HG03095 (cell line): ENCODE results near the gene XDH.

Experiments
- ATAC-seq: cut with Tn5 transposase; IDR thresholded peaks from one replicate; pipeline ENCODE4 v1.9.1; 2021; ENCODE audit warnings: moderate library complexity; ENCODE audit not compliant: unreplicated experiment

XDH gene

GRCh38 chr2:31414601-31415241 lies at the start of gene XDH:
TSS of gene XDH (minus strand) at chr2:31414742. CDS start at chr2:31414666, 76 bp downstream.
- ATAC-seq, result no peak

- no peak for ATAC-seq
Observed at GRCh38 chr2:31457651-31458050, 43.1 kb upstream of the XDH start.

- ATAC-seq, result no peak
Observed at GRCh38 chr2:31446848-31447247, 32.3 kb upstream of the XDH start.

GRCh38 chr2:31442376-31442775 lies 27.8 kb upstream of the XDH start:
- no peak for ATAC-seq

- ATAC-seq, result no peak
Observed at GRCh38 chr2:31440764-31441163, 26.2 kb upstream of the XDH start.

- no peak for ATAC-seq
Observed at GRCh38 chr2:31434911-31435310, 20.4 kb upstream of the XDH start.

- no peak for ATAC-seq
Observed at GRCh38 chr2:31433541-31433940, 19.0 kb upstream of the XDH start.

- no peak for ATAC-seq
Observed at GRCh38 chr2:31430439-31431165, 16.1 kb upstream of the XDH start.

GRCh38 chr2:31429759-31430438 lies 15.4 kb upstream of the XDH start:
- no peak for ATAC-seq

GRCh38 chr2:31429040-31429439 lies 14.5 kb upstream of the XDH start:
- ATAC-seq, result no peak

GRCh38 chr2:31428001-31428418 lies 13.5 kb upstream of the XDH start:
- ATAC-seq, result no peak

GRCh38 chr2:31426096-31426495 lies 11.6 kb upstream of the XDH start:
- ATAC-seq, result no peak

- no peak for ATAC-seq
Observed at GRCh38 chr2:31421634-31422033, 7.1 kb upstream of the XDH start.

GRCh38 chr2:31420936-31421335 lies 6.4 kb upstream of the XDH start:
- no peak for ATAC-seq

- no peak for ATAC-seq
Observed at GRCh38 chr2:31419386-31419785, 4.8 kb upstream of the XDH start.

GRCh38 chr2:31415421-31415820 lies 879 bp upstream of the XDH start:
- ATAC-seq, result no peak

GRCh38 chr2:31413862-31414550 lies 536 bp downstream of the XDH start:
- no peak for ATAC-seq

- no peak for ATAC-seq
Observed at GRCh38 chr2:31413025-31413424, 1.5 kb downstream of the XDH start.

- no peak for ATAC-seq
Observed at GRCh38 chr2:31411771-31412170, 2.8 kb downstream of the XDH start.

GRCh38 chr2:31406593-31407385 lies 7.8 kb downstream of the XDH start:
- no peak for ATAC-seq

GRCh38 chr2:31404827-31405226 lies 9.7 kb downstream of the XDH start:
- ATAC-seq, result no peak
